DMS79 (cell line): ENCODE data around the gene UGGT1.

Experiments
- DNase-seq: peaks from one replicate; lab custom pipeline; 2025; lab: John Stamatoyannopoulos, UW

UGGT1 gene

GRCh38 chr2:128227862-128228261, 136.9 kb downstream of the UGGT1 start:
- no peak for DNase-seq

DNA sequence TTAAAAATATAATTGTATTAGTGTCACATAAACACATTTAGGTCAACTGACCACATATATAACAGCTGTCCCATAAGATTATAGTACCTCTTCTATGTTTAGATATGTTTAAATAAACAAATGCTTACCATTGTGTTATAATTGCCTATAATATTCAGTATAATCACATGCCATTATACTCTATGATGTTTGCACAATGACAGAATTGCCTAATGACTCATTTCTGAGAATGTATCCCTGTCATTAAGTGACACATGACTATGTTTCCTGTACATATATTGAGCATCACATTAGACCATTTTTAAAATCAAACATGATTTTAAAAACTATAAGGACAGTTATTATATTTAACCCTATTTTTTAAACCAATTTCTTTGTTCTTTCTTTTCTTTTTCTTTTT, 137.9 kb downstream of the UGGT1 start:
- no peak for DNase-seq

DNA sequence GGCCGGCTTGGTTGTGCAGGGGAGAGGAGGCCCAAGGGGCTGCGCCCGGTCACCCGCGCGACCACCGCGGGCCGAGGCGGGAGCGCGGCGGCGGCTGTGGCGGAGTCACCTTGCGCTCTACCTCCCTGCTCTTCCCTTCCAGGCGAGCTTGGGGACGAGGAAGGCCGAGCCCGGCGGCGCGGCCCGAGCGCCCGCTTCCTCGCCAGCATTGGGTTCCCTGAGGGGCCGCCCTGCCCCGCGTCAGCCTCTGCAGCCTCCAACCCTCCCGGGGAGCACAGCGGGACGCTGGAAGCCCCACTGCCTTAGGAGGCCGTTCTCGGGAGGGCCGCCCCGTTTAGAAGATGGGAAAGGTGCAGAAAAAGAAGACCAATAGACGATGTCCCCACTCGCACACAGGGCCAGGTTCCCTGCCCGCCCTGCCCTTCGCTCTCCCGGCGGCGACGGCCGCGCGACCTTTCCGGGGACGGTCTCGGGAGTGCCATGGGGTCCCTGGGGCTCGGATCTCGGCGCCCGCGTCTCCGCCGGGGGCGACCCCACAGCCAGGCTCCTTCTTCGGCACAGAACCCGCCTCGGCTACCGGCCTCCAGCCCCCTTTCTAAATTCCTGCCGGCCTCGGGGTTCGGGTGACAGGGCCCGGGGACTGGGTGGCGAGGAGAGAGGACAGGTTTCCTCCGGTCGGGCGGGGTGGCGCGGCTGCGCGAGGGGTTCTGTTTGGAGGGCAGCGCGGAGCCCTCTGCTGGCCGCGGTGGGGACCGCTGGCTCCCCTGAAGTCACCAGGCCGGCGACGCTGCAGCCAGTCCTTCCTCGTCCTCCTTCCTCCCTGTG, 142.2 kb downstream of the UGGT1 start:
- peak; percentile 55 for DNase-seq

DNA sequence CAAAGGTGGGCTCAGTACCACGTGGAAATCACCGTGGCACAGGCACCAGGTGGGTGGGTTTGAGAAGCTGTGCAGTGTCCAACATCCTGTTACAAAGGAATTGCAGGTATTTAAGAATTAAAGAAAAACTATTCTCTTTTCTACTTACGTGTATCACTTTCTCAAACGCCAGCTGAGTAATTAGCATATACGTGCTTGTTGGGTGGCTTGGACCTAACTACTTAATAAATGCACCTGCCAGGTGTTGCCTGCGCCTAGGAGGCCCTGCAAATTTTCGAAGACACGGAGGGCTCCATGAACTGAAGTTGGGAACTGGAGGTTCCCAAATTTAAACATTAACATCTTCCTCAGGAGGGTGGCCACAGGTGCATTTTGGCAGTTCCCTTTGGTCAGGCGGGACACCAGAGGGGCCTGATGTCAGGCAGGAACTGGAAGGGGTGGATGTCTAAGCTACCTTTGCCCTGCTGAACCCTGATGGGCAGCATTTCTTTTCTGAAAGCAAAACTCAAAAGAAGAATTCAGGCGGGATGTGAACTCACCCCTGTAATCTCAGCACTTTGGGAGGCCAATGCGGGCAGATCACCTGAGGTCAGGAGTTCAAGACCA, 142.9 kb downstream of the UGGT1 start:
- no peak for DNase-seq

DNA sequence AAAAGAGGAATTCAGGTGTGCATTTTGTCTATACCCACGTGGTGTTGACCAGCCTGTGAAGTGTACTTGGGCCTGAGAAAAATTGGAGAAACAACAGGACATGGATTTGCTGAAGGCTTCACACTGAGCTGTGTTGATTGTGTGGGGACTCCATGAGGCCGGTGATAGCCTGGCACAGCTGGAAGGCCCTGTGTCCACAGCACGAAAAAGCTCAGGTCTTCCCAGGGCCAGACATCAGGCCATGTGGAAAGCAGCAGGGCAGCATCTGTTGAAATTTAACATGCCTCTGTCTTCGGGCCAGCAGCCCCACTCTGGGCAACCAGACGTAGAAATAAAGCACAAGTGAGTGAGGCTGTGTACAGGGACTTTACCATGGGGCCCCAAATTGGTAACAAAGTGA, 143.6 kb downstream of the UGGT1 start:
- no peak for DNase-seq

DNA sequence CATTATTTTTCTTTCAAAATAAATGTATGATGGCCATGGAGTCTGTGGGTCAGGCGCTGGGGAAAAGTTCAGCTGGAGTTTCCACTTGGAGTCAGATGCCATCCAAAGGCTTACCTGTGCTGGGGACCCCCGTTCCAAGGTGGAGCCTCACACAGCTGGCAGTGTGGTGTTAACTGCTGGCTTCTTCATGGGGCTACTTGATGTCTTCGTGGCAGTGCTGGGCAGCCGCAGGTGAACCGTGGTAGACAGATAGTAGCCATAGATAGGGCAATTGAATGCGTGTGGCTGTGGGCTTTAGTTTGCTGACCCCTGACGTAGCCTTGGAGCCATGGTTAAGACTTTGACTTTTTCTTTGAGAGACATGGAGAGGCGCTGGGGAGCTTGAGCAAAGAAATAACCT, 144.6 kb downstream of the UGGT1 start:
- DNase-seq = no peak

- DNase-seq = no peak
Measured at GRCh38 chr2:128236491-128237035, 145.6 kb downstream of the UGGT1 start.

- no peak for DNase-seq
Measured at GRCh38 chr2:128237081-128237534, 146.1 kb downstream of the UGGT1 start.

DNA sequence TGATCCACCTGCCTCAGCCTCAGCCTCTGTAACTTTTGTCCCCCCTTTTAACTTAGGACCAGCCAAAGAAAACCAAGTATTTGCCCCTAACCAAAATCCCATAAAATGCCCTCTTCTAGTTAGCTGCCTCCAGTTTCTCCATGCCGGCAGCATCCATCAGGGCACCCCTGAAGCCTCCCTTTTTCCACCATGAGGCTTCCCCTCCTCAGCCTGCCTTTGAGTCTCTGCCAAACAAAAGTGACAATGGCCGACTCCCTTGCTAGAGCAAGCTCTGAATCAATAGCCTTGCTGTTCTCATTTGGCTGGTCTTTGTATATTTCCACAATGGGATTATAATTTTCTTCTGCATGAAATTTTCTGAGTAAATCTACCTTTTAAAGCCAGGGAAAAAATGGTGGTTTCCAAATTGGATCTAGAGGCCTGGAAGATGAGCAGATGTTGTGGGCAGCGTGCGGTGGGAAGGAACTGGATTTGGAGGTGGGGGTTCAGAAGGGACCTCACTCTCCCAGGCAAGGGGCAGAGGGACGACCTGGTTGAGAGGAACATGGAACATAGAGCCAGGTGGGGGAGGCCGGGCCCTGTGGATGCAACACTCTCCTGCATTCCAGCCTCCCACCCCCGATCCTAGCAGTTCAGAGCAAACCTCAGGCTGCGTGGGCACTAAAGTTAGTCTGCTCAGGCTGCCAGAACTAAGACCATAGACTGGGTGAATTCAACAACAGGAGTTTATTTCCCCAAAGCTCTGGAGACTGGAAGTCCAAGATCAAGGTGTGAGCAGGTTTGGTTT, 147.1 kb downstream of the UGGT1 start:
- no peak for DNase-seq

GRCh38 chr2:128241896-128242295, 150.9 kb downstream of the UGGT1 start:
- DNase-seq = no peak
